Measurements from ENCODE around the gene C1orf105.

The C1orf105 gene

GRCh38 chr1:172455451-172455850, 35.0 kb downstream of the C1orf105 start:
- H3K36me3 ChIP-seq (ENCODE audit: control insufficient read depth, insufficient read depth, low read length) = no peaks in the 10 kb centered on the region
- no peak overlapping the region for H3K27ac ChIP-seq (ENCODE audit: low read length)
- no CpG with 5 or more reads among the region's 1 CpG for WGBS (ENCODE audit: insufficient coverage, insufficient read length)
- H3K9me3 ChIP-seq (ENCODE audit: control insufficient read depth, insufficient read depth, low read length) = no peaks in the 10 kb centered on the region
- no peaks in the 10 kb centered on the region for H3K27me3 ChIP-seq (ENCODE audit: control insufficient read depth, insufficient read depth, low read length)
- H3K4me1 ChIP-seq (ENCODE audit: control insufficient read depth, insufficient read depth, low read length) = no peaks in the 10 kb centered on the region
- no peak for DNase-seq (ENCODE audit: low read depth, low spot score)
- no peak overlapping the region for H3K4me3 ChIP-seq (ENCODE audit: low read length)

GRCh38 chr1:172456344-172456769, 35.9 kb downstream of the C1orf105 start:
- no CpG with 5 or more reads among the region's 5 CpGs for WGBS (ENCODE audit: insufficient coverage, insufficient read length)
- no peak for DNase-seq (ENCODE audit: low read depth, low spot score)
- H3K27me3 ChIP-seq (ENCODE audit: control insufficient read depth, insufficient read depth, low read length) = no peaks in the 10 kb centered on the region

GRCh38 chr1:172457479-172458130, 37.1 kb downstream of the C1orf105 start:
- no peaks in the 10 kb centered on the region for H3K36me3 ChIP-seq (ENCODE audit: control insufficient read depth, insufficient read depth, low read length)
- no peak overlapping the region for H3K27ac ChIP-seq (ENCODE audit: low read length)
- H3K9me3 ChIP-seq (ENCODE audit: control insufficient read depth, insufficient read depth, low read length) = no peaks in the 10 kb centered on the region
- no peak for DNase-seq (ENCODE audit: low read depth, low spot score)
- no peaks in the 10 kb centered on the region for H3K27me3 ChIP-seq (ENCODE audit: control insufficient read depth, insufficient read depth, low read length)
- WGBS (ENCODE audit: insufficient coverage, insufficient read length) = no CpG with 5 or more reads among the region's 1 CpG
- no peaks in the 10 kb centered on the region for H3K4me1 ChIP-seq (ENCODE audit: control insufficient read depth, insufficient read depth, low read length)
- H3K4me3 ChIP-seq (ENCODE audit: low read length) = no peak overlapping the region

More at GRCh38 chr1:172456344-172456769, 35.9 kb downstream of the C1orf105 start:
- Histone ChIP-seq H3K4me1 (ENCODE audit: control insufficient read depth, insufficient read depth, low read length) (no peaks in the 10 kb centered on the region), H3K9me3 (ENCODE audit: control insufficient read depth, insufficient read depth, low read length) (no peaks in the 10 kb centered on the region), H3K36me3 (ENCODE audit: control insufficient read depth, insufficient read depth, low read length) (no peaks in the 10 kb centered on the region), H3K27ac (ENCODE audit: low read length) (no peak overlapping the region), H3K4me3 (ENCODE audit: low read length) (no peak overlapping the region)

GRCh38 chr1:172460177-172460576, 39.7 kb downstream of the C1orf105 start:
- Histone ChIP-seq H3K27me3 (ENCODE audit: control insufficient read depth, insufficient read depth, low read length) (no peaks in the 10 kb centered on the region), H3K4me1 (ENCODE audit: control insufficient read depth, insufficient read depth, low read length) (no peaks in the 10 kb centered on the region), H3K9me3 (ENCODE audit: control insufficient read depth, insufficient read depth, low read length) (no peaks in the 10 kb centered on the region), H3K4me3 (ENCODE audit: low read length) (no peak overlapping the region), H3K36me3 (ENCODE audit: control insufficient read depth, insufficient read depth, low read length) (no peaks in the 10 kb centered on the region), H3K27ac (ENCODE audit: low read length) (no peak overlapping the region)
- WGBS (ENCODE audit: insufficient coverage, insufficient read length) = no CpG with 5 or more reads among the region's 1 CpG
- no peak for DNase-seq (ENCODE audit: low read depth, low spot score)

GRCh38 chr1:172460887-172461315, 40.4 kb downstream of the C1orf105 start:
- Histone ChIP-seq H3K27me3 (ENCODE audit: control insufficient read depth, insufficient read depth, low read length) (no peaks in the 10 kb centered on the region), H3K4me1 (ENCODE audit: control insufficient read depth, insufficient read depth, low read length) (no peaks in the 10 kb centered on the region), H3K36me3 (ENCODE audit: control insufficient read depth, insufficient read depth, low read length) (no peaks in the 10 kb centered on the region), H3K27ac (ENCODE audit: low read length) (no peak overlapping the region), H3K9me3 (ENCODE audit: control insufficient read depth, insufficient read depth, low read length) (no peaks in the 10 kb centered on the region), H3K4me3 (ENCODE audit: low read length) (no peak overlapping the region)
- no CpG with 5 or more reads among the region's 1 CpG for WGBS (ENCODE audit: insufficient coverage, insufficient read length)
- no peak for DNase-seq (ENCODE audit: low read depth, low spot score)

- Histone ChIP-seq H3K4me3 (ENCODE audit: low read length) (no peak overlapping the region), H3K9me3 (ENCODE audit: control insufficient read depth, insufficient read depth, low read length) (no peaks in the 10 kb centered on the region), H3K36me3 (ENCODE audit: control insufficient read depth, insufficient read depth, low read length) (no peaks in the 10 kb centered on the region), H3K27ac (ENCODE audit: low read length) (no peak overlapping the region), H3K27me3 (ENCODE audit: control insufficient read depth, insufficient read depth, low read length) (no peaks in the 10 kb centered on the region), H3K4me1 (ENCODE audit: control insufficient read depth, insufficient read depth, low read length) (no peaks in the 10 kb centered on the region)
- WGBS (ENCODE audit: insufficient coverage, insufficient read length) = no CpG with 5 or more reads among the region's 1 CpG
- DNase-seq (ENCODE audit: low read depth, low spot score) = no peak
Measured at GRCh38 chr1:172465617-172466016, 45.1 kb downstream of the C1orf105 start.

- no peaks in the 10 kb centered on the region for H3K4me1 ChIP-seq (ENCODE audit: control insufficient read depth, insufficient read depth, low read length)
- no peak overlapping the region for H3K27ac ChIP-seq (ENCODE audit: low read length)
- no peak for DNase-seq (ENCODE audit: low read depth, low spot score)
- no peak overlapping the region for H3K4me3 ChIP-seq (ENCODE audit: low read length)
- no peaks in the 10 kb centered on the region for H3K9me3 ChIP-seq (ENCODE audit: control insufficient read depth, insufficient read depth, low read length)
- no CpG with 5 or more reads among the region's 3 CpGs for WGBS (ENCODE audit: insufficient coverage, insufficient read length)
- H3K36me3 ChIP-seq (ENCODE audit: control insufficient read depth, insufficient read depth, low read length) = no peaks in the 10 kb centered on the region
- no peaks in the 10 kb centered on the region for H3K27me3 ChIP-seq (ENCODE audit: control insufficient read depth, insufficient read depth, low read length)
Measured at GRCh38 chr1:172466795-172467407, 46.4 kb downstream of the C1orf105 start.

GRCh38 chr1:172467446-172467845, 47.0 kb downstream of the C1orf105 start:
- Histone ChIP-seq H3K36me3 (ENCODE audit: control insufficient read depth, insufficient read depth, low read length) (no peaks in the 10 kb centered on the region), H3K9me3 (ENCODE audit: control insufficient read depth, insufficient read depth, low read length) (no peaks in the 10 kb centered on the region), H3K27me3 (ENCODE audit: control insufficient read depth, insufficient read depth, low read length) (no peaks in the 10 kb centered on the region), H3K4me3 (ENCODE audit: low read length) (no peak overlapping the region), H3K4me1 (ENCODE audit: control insufficient read depth, insufficient read depth, low read length) (no peaks in the 10 kb centered on the region), H3K27ac (ENCODE audit: low read length) (no peak overlapping the region)
- no CpG with 5 or more reads among the region's 3 CpGs for WGBS (ENCODE audit: insufficient coverage, insufficient read length)
- DNase-seq (ENCODE audit: low read depth, low spot score) = no peak

- no peak for DNase-seq (ENCODE audit: low read depth, low spot score)
- no CpG with 5 or more reads among the region's 5 CpGs for WGBS (ENCODE audit: insufficient coverage, insufficient read length)
- Histone ChIP-seq H3K4me1 (ENCODE audit: control insufficient read depth, insufficient read depth, low read length) (no peaks in the 10 kb centered on the region), H3K27ac (ENCODE audit: low read length) (no peak overlapping the region), H3K4me3 (ENCODE audit: low read length) (no peak overlapping the region), H3K27me3 (ENCODE audit: control insufficient read depth, insufficient read depth, low read length) (no peaks in the 10 kb centered on the region), H3K36me3 (ENCODE audit: control insufficient read depth, insufficient read depth, low read length) (no peaks in the 10 kb centered on the region), H3K9me3 (ENCODE audit: control insufficient read depth, insufficient read depth, low read length) (no peaks in the 10 kb centered on the region)
Measured at GRCh38 chr1:172468296-172468695, 47.8 kb downstream of the C1orf105 start.

- H3K4me3 ChIP-seq (ENCODE audit: low read length) = no peak overlapping the region
- no CpG with 5 or more reads among the region's 3 CpGs for WGBS (ENCODE audit: insufficient coverage, insufficient read length)
- H3K4me1 ChIP-seq (ENCODE audit: control insufficient read depth, insufficient read depth, low read length) = no peaks in the 10 kb centered on the region
- no peaks in the 10 kb centered on the region for H3K27me3 ChIP-seq (ENCODE audit: control insufficient read depth, insufficient read depth, low read length)
- no peaks in the 10 kb centered on the region for H3K36me3 ChIP-seq (ENCODE audit: control insufficient read depth, insufficient read depth, low read length)
- no peak for DNase-seq (ENCODE audit: low read depth, low spot score)
- no peaks in the 10 kb centered on the region for H3K9me3 ChIP-seq (ENCODE audit: control insufficient read depth, insufficient read depth, low read length)
- no peak overlapping the region for H3K27ac ChIP-seq (ENCODE audit: low read length)
Measured at GRCh38 chr1:172469717-172470116, 49.2 kb downstream of the C1orf105 start.

GRCh38 chr1:172470149-172470548, 49.7 kb downstream of the C1orf105 start:
- H3K9me3 ChIP-seq (ENCODE audit: control insufficient read depth, insufficient read depth, low read length) = no peaks in the 10 kb centered on the region
- H3K27me3 ChIP-seq (ENCODE audit: control insufficient read depth, insufficient read depth, low read length) = no peaks in the 10 kb centered on the region
- no peaks in the 10 kb centered on the region for H3K4me1 ChIP-seq (ENCODE audit: control insufficient read depth, insufficient read depth, low read length)
- DNase-seq (ENCODE audit: low read depth, low spot score) = no peak
- H3K36me3 ChIP-seq (ENCODE audit: control insufficient read depth, insufficient read depth, low read length) = no peaks in the 10 kb centered on the region
- H3K27ac ChIP-seq (ENCODE audit: low read length) = no peak overlapping the region
- no peak overlapping the region for H3K4me3 ChIP-seq (ENCODE audit: low read length)
- no CpG with 5 or more reads among the region's 2 CpGs for WGBS (ENCODE audit: insufficient coverage, insufficient read length)
